Stimulated activated memory B cell treated with anti-CD40 and anti-IgM and Interleukin-4, amounts not matched to agents 10 μg/mL and 1 μg/mL and 100 μg/mL, for 72 hours (primary cell): ENCODE measurements around the gene ANKS1A.
A peak's percentile ranks its signal among the peaks of the same experiment; 100 is the strongest.
"Not testable (repeated sequence)": the region's sequence is repeated elsewhere in the genome, so short reads cannot be mapped to it uniquely, and the experiment has no call there.

ENCODE experiments used
- ATAC-seq: fragments of 150-1000 bp; cut with Tn5 transposase; 2 replicates; pipeline ENCODE4 v1.10.0; 2021
- H3K27ac Mint-ChIP-seq: one replicate; pipeline ENCODE4 v1.8.0; 2022; ENCODE audit warnings: mild to moderate bottlenecking, mixed read lengths
- H3K27me3 Mint-ChIP-seq: one replicate; pipeline ENCODE4 v1.8.0; 2022; ENCODE audit warnings: mixed read lengths
- H3K36me3 Mint-ChIP-seq: one replicate; pipeline ENCODE4 v1.8.0; 2022; ENCODE audit warnings: mixed read lengths
- H3K4me1 Mint-ChIP-seq: one replicate; pipeline ENCODE4 v1.8.0; 2022; ENCODE audit warnings: mixed read lengths
- H3K4me3 Mint-ChIP-seq: one replicate; pipeline ENCODE4 v1.8.0; 2022; ENCODE audit warnings: mild to moderate bottlenecking, moderate library complexity, mixed read lengths
- H3K9me3 Mint-ChIP-seq: one replicate; pipeline ENCODE4 v1.8.0; 2022; ENCODE audit warnings: mixed read lengths

ANKS1A gene, protein sequence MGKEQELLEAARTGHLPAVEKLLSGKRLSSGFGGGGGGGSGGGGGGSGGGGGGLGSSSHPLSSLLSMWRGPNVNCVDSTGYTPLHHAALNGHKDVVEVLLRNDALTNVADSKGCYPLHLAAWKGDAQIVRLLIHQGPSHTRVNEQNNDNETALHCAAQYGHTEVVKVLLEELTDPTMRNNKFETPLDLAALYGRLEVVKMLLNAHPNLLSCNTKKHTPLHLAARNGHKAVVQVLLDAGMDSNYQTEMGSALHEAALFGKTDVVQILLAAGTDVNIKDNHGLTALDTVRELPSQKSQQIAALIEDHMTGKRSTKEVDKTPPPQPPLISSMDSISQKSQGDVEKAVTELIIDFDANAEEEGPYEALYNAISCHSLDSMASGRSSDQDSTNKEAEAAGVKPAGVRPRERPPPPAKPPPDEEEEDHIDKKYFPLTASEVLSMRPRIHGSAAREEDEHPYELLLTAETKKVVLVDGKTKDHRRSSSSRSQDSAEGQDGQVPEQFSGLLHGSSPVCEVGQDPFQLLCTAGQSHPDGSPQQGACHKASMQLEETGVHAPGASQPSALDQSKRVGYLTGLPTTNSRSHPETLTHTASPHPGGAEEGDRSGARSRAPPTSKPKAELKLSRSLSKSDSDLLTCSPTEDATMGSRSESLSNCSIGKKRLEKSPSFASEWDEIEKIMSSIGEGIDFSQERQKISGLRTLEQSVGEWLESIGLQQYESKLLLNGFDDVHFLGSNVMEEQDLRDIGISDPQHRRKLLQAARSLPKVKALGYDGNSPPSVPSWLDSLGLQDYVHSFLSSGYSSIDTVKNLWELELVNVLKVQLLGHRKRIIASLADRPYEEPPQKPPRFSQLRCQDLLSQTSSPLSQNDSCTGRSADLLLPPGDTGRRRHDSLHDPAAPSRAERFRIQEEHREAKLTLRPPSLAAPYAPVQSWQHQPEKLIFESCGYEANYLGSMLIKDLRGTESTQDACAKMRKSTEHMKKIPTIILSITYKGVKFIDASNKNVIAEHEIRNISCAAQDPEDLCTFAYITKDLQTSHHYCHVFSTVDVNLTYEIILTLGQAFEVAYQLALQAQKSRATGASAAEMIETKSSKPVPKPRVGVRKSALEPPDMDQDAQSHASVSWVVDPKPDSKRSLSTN

GRCh38 chr6:34888874-34889555 is at the start of gene ANKS1A:
ANKS1A (plus strand) TSS chr6:34889255; CDS start chr6:34889403, 148 bp downstream.
- Mint-ChIP-seq H3K27ac (peak within 1 kb of the TSS; percentile 97), H3K36me3 (peaks cover 12% of the 10 kb centered on the region), H3K4me3 (peak within 1 kb of the TSS; percentile 99), H3K9me3 (peaks cover 4% of the 10 kb centered on the region), H3K27me3 (no peaks in the 10 kb centered on the region), H3K4me1 (peaks cover 52% of the 10 kb centered on the region)
- peak; percentile 94 for ATAC-seq

- H3K27me3 Mint-ChIP-seq = no peaks in the 10 kb centered on the region
- H3K4me1 Mint-ChIP-seq = no peaks in the 10 kb centered on the region
- no peaks in the 10 kb centered on the region for H3K9me3 Mint-ChIP-seq
- no peak overlapping the region for H3K27ac Mint-ChIP-seq
- no peak overlapping the region for H3K4me3 Mint-ChIP-seq
- ATAC-seq = no peak
- peaks cover 40% of the 10 kb centered on the region for H3K36me3 Mint-ChIP-seq
These were observed 49.2 kb upstream of the ANKS1A start for GRCh38 chr6:34839666-34840352.

DNA sequence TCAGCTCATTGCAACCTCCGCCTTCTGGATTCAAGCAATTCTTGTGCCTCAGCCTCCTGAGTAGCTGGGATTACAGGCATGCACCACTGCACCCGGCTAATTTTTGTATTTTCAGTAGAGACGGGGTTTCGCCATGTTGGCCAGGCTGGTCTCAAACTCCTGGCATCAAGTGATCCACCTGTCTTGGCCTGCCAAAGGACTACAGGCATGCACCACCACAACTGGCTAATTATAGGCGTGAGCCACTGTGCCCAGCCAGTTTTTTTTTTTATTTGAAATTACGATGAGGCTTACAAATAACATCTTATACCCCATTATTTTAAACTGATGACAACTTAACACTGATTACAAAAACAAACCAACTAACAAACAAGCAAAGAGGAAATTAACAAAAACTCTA is 40.0 kb upstream of the ANKS1A start:
- not testable (repeated sequence) for ATAC-seq, H3K27ac Mint-ChIP-seq, H3K9me3 Mint-ChIP-seq, H3K4me1 Mint-ChIP-seq, H3K27me3 Mint-ChIP-seq, H3K4me3 Mint-ChIP-seq
- peaks cover 54% of the 10 kb centered on the region for H3K36me3 Mint-ChIP-seq

DNA sequence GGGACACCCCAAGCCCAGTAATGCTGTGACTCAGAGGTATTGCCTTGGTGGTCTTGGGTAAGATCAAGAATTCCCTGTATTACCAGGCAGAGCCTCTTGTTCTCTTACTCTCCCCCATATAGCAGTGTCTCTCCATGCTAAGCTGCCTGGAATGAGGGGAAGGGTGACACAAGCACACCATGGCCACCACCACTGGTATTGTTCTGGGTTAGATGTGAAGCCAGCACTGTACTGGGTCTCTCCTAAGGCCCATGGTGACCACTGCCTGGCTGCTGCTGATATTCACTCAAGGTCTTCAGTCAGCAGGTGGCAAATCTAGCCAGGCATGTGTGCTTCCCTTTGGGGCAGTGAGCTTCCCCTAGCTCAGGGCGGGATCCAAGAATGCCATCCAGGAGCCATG is 37.7 kb upstream of the ANKS1A start:
- Mint-ChIP-seq H3K4me3 (no peak overlapping the region), H3K4me1 (no peaks in the 10 kb centered on the region), H3K9me3 (no peaks in the 10 kb centered on the region), H3K27me3 (no peaks in the 10 kb centered on the region), H3K27ac (no peak overlapping the region), H3K36me3 (peaks cover 58% of the 10 kb centered on the region)
- ATAC-seq = no peak

DNA sequence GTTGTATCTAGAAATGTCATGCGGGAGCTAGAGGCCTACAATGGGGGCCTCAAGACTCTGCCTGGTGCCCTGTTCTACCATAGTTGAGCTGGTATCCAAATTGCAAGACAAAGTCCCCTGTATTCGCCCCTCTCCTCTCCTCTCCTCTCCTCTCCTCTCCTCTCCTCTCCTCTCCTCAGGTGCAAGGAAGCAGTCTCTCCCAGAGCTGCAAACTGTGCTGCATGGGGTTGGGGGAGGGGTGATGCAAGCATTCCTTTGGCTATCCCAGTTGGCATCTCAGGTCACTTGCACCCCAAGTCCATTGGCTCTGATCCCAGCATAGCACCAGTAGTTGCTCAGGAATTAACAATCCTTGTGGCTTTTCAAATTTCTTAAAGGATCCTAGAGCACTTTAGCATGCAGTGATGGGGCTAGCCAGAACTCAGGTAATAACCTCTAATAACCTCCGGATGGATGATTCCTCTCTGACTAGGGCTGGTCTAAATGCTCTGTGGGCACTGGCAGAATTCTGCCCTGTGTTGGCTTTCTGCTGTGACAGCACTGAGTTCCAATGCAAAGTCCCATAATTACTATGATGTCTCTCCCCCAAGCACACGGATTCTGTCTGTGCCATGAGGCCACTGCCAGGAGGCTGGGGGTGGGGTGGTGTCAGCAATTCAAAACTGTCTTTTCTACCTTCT is 36.5 kb upstream of the ANKS1A start:
- Mint-ChIP-seq H3K4me1 (no peaks in the 10 kb centered on the region), H3K9me3 (no peaks in the 10 kb centered on the region)

DNA sequence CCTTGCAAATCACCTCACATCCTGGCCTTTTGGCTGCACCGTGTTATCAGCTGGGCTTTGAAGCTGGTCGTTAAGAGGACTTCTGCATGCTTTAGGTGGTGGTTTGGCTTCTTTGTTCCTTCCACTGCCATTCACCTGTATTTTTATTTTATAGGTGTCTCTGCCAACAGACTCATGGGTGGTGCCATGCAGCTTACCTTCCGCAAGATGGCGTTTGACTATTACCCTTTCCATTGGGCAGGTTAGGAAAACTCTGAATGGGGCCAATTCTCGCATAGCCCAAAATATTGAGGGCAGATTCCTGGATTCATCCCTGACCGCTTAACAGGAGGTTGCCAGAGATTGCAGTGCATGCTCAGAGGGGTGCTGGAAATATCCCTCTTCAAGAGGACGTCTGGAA is 33.6 kb upstream of the ANKS1A start:
- no peak for ATAC-seq
- Mint-ChIP-seq H3K4me1 (no peaks in the 10 kb centered on the region), H3K27me3 (no peaks in the 10 kb centered on the region), H3K9me3 (no peaks in the 10 kb centered on the region), H3K27ac (no peak overlapping the region), H3K4me3 (no peak overlapping the region), H3K36me3 (peaks cover 69% of the 10 kb centered on the region)

More for the DNA sequence above, 36.5 kb upstream of the ANKS1A start:
- H3K4me3 Mint-ChIP-seq = no peak overlapping the region
- H3K27me3 Mint-ChIP-seq = no peaks in the 10 kb centered on the region
- peaks cover 58% of the 10 kb centered on the region for H3K36me3 Mint-ChIP-seq
- no peak overlapping the region for H3K27ac Mint-ChIP-seq
- no peak for ATAC-seq

GRCh38 chr6:34858681-34859080 is 30.4 kb upstream of the ANKS1A start:
- Mint-ChIP-seq H3K4me1 (no peaks in the 10 kb centered on the region), H3K27me3 (no peaks in the 10 kb centered on the region), H3K36me3 (peaks cover 56% of the 10 kb centered on the region), H3K9me3 (no peaks in the 10 kb centered on the region), H3K4me3 (no peak overlapping the region), H3K27ac (no peak overlapping the region)
- ATAC-seq = no peak

GRCh38 chr6:34859951-34860350 is 29.1 kb upstream of the ANKS1A start:
- Mint-ChIP-seq H3K27me3 (no peaks in the 10 kb centered on the region), H3K27ac (no peak overlapping the region), H3K4me1 (no peaks in the 10 kb centered on the region), H3K4me3 (no peak overlapping the region), H3K36me3 (peaks cover 64% of the 10 kb centered on the region), H3K9me3 (no peaks in the 10 kb centered on the region)
- no peak for ATAC-seq

DNA sequence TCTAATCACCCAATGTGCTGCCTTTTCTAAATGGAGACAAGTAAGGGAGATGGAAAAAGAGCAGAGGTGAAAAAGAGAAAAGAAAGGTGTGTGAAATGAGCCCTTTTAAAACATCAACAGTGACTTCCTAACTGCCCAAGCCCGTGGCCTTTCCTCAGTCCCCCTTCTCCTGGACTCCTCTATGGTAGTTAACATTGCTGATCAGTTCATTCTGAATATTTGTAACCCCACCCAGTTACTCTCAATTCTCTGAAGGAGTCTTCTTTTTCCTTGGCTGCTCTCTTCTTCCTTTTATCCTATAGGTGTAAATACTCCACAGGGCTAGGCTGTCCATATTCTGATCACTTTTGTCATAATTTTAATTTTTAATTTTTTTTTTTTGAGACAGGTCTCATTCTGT is 28.3 kb upstream of the ANKS1A start:
- no peak overlapping the region for H3K27ac Mint-ChIP-seq
- peaks cover 64% of the 10 kb centered on the region for H3K36me3 Mint-ChIP-seq
- ATAC-seq = no peak

GRCh38 chr6:34864007-34864406 is 25.0 kb upstream of the ANKS1A start:
- Mint-ChIP-seq H3K4me1 (no peaks in the 10 kb centered on the region), H3K27ac (no peak overlapping the region), H3K4me3 (no peak overlapping the region), H3K9me3 (no peaks in the 10 kb centered on the region), H3K27me3 (no peaks in the 10 kb centered on the region), H3K36me3 (peaks cover 39% of the 10 kb centered on the region)
- ATAC-seq = no peak

More for the DNA sequence above, 28.3 kb upstream of the ANKS1A start:
- no peaks in the 10 kb centered on the region for H3K27me3 Mint-ChIP-seq
- no peak overlapping the region for H3K4me3 Mint-ChIP-seq
- no peaks in the 10 kb centered on the region for H3K9me3 Mint-ChIP-seq
- H3K4me1 Mint-ChIP-seq = no peaks in the 10 kb centered on the region

DNA sequence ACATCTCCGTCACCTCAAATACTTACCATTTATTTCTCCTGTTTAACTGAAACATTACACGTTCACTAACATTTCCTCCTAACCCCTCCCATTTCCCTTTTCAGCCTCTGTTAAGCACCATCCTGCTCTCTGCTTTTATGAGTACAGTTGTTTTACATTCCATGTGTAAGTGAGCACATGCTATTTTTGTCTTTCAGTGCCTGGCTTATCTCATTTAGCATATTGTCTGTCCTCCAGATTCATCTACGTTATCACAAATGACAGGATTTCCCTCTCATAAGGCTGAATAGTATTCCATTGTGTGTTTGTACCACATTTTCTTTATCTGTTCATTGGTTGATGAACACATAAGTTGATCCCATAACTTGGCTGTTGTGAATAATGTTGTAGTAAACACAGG is 23.9 kb upstream of the ANKS1A start:
- Mint-ChIP-seq H3K27ac (no peak overlapping the region), H3K9me3 (no peaks in the 10 kb centered on the region), H3K4me1 (no peaks in the 10 kb centered on the region), H3K4me3 (no peak overlapping the region), H3K36me3 (peaks cover 39% of the 10 kb centered on the region), H3K27me3 (no peaks in the 10 kb centered on the region)
- ATAC-seq = no peak

GRCh38 chr6:34866509-34866908 is 22.5 kb upstream of the ANKS1A start:
- no peaks in the 10 kb centered on the region for H3K9me3 Mint-ChIP-seq
- H3K4me1 Mint-ChIP-seq = no peaks in the 10 kb centered on the region
- H3K27ac Mint-ChIP-seq = no peak overlapping the region
- peaks cover 51% of the 10 kb centered on the region for H3K36me3 Mint-ChIP-seq
- ATAC-seq = no peak
- no peaks in the 10 kb centered on the region for H3K27me3 Mint-ChIP-seq
- H3K4me3 Mint-ChIP-seq = no peak overlapping the region

DNA sequence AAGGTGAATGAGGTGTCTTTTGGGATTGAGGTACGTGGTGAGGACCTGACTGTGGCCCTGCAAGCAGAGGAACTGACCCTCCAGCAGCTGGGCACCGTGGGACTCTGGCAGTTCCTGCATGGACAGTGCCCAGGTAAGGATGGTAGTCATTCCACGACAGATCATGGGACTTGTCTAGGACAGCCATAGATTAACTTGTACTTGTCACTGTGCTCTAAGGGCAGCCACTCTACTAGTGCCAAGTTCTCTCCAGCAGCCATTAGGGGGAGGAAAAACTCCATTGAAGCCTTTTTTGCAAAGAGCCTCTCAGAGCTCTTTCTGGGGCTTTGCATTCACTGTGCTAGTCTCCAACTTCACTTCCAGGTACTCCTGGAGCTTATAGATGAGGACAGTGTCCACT is 21.6 kb upstream of the ANKS1A start:
- ATAC-seq = no peak
- Mint-ChIP-seq H3K4me1 (no peaks in the 10 kb centered on the region), H3K9me3 (no peaks in the 10 kb centered on the region), H3K27ac (no peak overlapping the region), H3K4me3 (no peak overlapping the region), H3K36me3 (peaks cover 53% of the 10 kb centered on the region), H3K27me3 (no peaks in the 10 kb centered on the region)

DNA sequence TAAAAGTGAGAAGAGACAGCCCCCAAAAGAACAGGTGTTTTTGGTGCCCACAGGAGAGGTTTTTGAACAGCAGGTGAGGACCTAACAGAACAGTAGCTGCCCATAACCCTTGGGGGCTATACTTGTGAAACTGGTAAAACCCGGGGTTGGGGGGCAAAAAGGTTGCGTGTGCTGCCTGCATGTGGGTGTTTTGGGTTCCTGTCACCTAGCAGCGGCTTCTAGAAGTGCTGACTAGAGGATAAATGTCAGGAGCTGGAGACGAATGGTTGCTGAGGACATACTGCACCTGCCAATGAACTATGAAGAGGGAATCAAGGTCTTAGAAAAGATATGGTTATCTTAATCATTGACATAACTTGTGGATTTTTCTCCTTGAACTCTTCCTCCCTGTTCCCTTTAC is 17.2 kb upstream of the ANKS1A start:
- ATAC-seq = no peak
- H3K4me1 Mint-ChIP-seq = no peaks in the 10 kb centered on the region
- no peaks in the 10 kb centered on the region for H3K27me3 Mint-ChIP-seq
- no peaks in the 10 kb centered on the region for H3K9me3 Mint-ChIP-seq
- peaks cover 51% of the 10 kb centered on the region for H3K36me3 Mint-ChIP-seq
- H3K4me3 Mint-ChIP-seq = no peak overlapping the region
- H3K27ac Mint-ChIP-seq = peak overlapping the region; percentile 42
